ENCODE measurements around the gene PRKCB. TPM values are rescaled to one million over a fixed set of nuclear protein-coding genes. Genes with fewer than 3 reads are reported as not detected.
A peak's percentile ranks its signal among the peaks of the same experiment; 100 is the strongest.

The PRKCB gene
- total RNA-seq, 2 experiments from 2014 or later = 101 to 105 TPM

- H3K4me1 Mint-ChIP-seq (ENCODE audit: low read depth) = peaks cover 61% of the 10 kb centered on the region
- ChIA-PET CTCF (interaction anchor here (0.6 to 5.2 kb wide), 23 partner anchors 9 to 469 kb away, joined by 3 to 126 read pairs (median 4); no protein-coding TSS in a partner anchor), POLR2A (interaction anchor here (0.6 kb wide), 1 partner anchor 22 kb away, joined by 3 read pairs; no protein-coding TSS in a partner anchor)
- ATAC-seq (no peak), DNase-seq (no peak)
- peaks cover 55% of the 10 kb centered on the region for H3K36me3 Mint-ChIP-seq (ENCODE audit: low read depth)
- no peaks in the 10 kb centered on the region for H3K27me3 Mint-ChIP-seq (ENCODE audit: low read depth)
- peak overlapping the region; percentile 66 for H3K4me3 Mint-ChIP-seq
- H3K9me3 Mint-ChIP-seq (ENCODE audit: insufficient read depth) = no peaks in the 10 kb centered on the region
- no peak overlapping the region for H3K27ac Mint-ChIP-seq
These were observed 200.3 kb downstream of the PRKCB start for GRCh38 chr16:24036038-24036543.

GRCh38 chr16:24036614-24037013, 200.8 kb downstream of the PRKCB start:
- Mint-ChIP-seq H3K4me3 (peak overlapping the region; percentile 26), H3K27ac (peak overlapping the region; percentile 22), H3K4me1 (ENCODE audit: low read depth) (peaks cover 56% of the 10 kb centered on the region), H3K9me3 (ENCODE audit: insufficient read depth) (no peaks in the 10 kb centered on the region), H3K36me3 (ENCODE audit: low read depth) (peaks cover 50% of the 10 kb centered on the region), H3K27me3 (ENCODE audit: low read depth) (no peaks in the 10 kb centered on the region)
- ChIA-PET CTCF (interaction anchor here (0.6 to 5.2 kb wide), 20 partner anchors 9 to 468 kb away, joined by 3 to 126 read pairs (median 4); no protein-coding TSS in a partner anchor), POLR2A (no interaction called here)
- ATAC-seq (peak; percentile 41), DNase-seq (peak; percentile 47)

GRCh38 chr16:24037335-24037734, 201.6 kb downstream of the PRKCB start:
- H3K27me3 Mint-ChIP-seq (ENCODE audit: low read depth) = no peaks in the 10 kb centered on the region
- ChIA-PET POLR2A (no interaction called here), CTCF (interaction anchor here (1.0 to 5.2 kb wide), 14 partner anchors 10 to 467 kb away, joined by 3 to 126 read pairs (median 8); no protein-coding TSS in a partner anchor)
- DNase-seq = no peak
- no peak overlapping the region for H3K27ac Mint-ChIP-seq
- no peaks in the 10 kb centered on the region for H3K9me3 Mint-ChIP-seq (ENCODE audit: insufficient read depth)
- no peak for ATAC-seq
- peaks cover 53% of the 10 kb centered on the region for H3K4me1 Mint-ChIP-seq (ENCODE audit: low read depth)
- H3K4me3 Mint-ChIP-seq = no peak overlapping the region
- H3K36me3 Mint-ChIP-seq (ENCODE audit: low read depth) = peaks cover 42% of the 10 kb centered on the region

- CTCF ChIA-PET = interaction anchor here (0.6 to 8.1 kb wide), 26 partner anchors 9 to 472 kb away, joined by 3 to 43 read pairs (median 4); no protein-coding TSS in a partner anchor
- H3K4me1 Mint-ChIP-seq (ENCODE audit: low read depth) = peaks cover 11% of the 10 kb centered on the region
These were observed 206.2 kb downstream of the PRKCB start for GRCh38 chr16:24041834-24042631.

GRCh38 chr16:24044467-24044866, 208.7 kb downstream of the PRKCB start:
- Mint-ChIP-seq H3K27ac (no peak overlapping the region), H3K9me3 (ENCODE audit: insufficient read depth) (no peaks in the 10 kb centered on the region), H3K4me3 (no peak overlapping the region), H3K36me3 (ENCODE audit: low read depth) (peaks cover 15% of the 10 kb centered on the region), H3K4me1 (ENCODE audit: low read depth) (peaks cover 6% of the 10 kb centered on the region), H3K27me3 (ENCODE audit: low read depth) (no peaks in the 10 kb centered on the region)
- no peak for DNase-seq
- ChIA-PET CTCF (interaction anchor here (0.6 to 8.1 kb wide), 5 partner anchors 26 to 461 kb away, joined by 3 to 43 read pairs (median 6); no protein-coding TSS in a partner anchor), POLR2A (no interaction called here)
- ATAC-seq = no peak

More at GRCh38 chr16:24041834-24042631, 206.2 kb downstream of the PRKCB start:
- no peaks in the 10 kb centered on the region for H3K27me3 Mint-ChIP-seq (ENCODE audit: low read depth)
- no peak overlapping the region for H3K4me3 Mint-ChIP-seq
- no peaks in the 10 kb centered on the region for H3K9me3 Mint-ChIP-seq (ENCODE audit: insufficient read depth)
- DNase-seq (peak; percentile 86), ATAC-seq (peak; percentile 87)
- H3K27ac Mint-ChIP-seq = no peak overlapping the region
- peaks cover 20% of the 10 kb centered on the region for H3K36me3 Mint-ChIP-seq (ENCODE audit: low read depth)
- POLR2A ChIA-PET = no interaction called here

GRCh38 chr16:24045641-24046040, 209.9 kb downstream of the PRKCB start:
- Mint-ChIP-seq H3K36me3 (ENCODE audit: low read depth) (peaks cover 17% of the 10 kb centered on the region), H3K4me1 (ENCODE audit: low read depth) (peaks cover 6% of the 10 kb centered on the region), H3K4me3 (no peak overlapping the region), H3K9me3 (ENCODE audit: insufficient read depth) (no peaks in the 10 kb centered on the region), H3K27ac (no peak overlapping the region), H3K27me3 (ENCODE audit: low read depth) (no peaks in the 10 kb centered on the region)
- no peak for ATAC-seq
- ChIA-PET POLR2A (interaction anchor here (1.1 kb wide), 1 partner anchor 88 kb away, joined by 5 read pairs; no protein-coding TSS in a partner anchor), CTCF (interaction anchor here (0.5 to 8.1 kb wide), 4 partner anchors 40 to 460 kb away, joined by 3 to 43 read pairs (median 4); no protein-coding TSS in a partner anchor)
- no peak for DNase-seq

GRCh38 chr16:24046442-24046841, 210.7 kb downstream of the PRKCB start:
- DNase-seq = no peak
- peaks cover 22% of the 10 kb centered on the region for H3K36me3 Mint-ChIP-seq (ENCODE audit: low read depth)
- CTCF ChIA-PET = interaction anchor here (0.5 to 8.1 kb wide), 3 partner anchors 206 to 459 kb away, joined by 3 to 43 read pairs (median 6); no protein-coding TSS in a partner anchor

GRCh38 chr16:24049113-24049512, 213.3 kb downstream of the PRKCB start:
- no peak overlapping the region for H3K27ac Mint-ChIP-seq

More at GRCh38 chr16:24046442-24046841, 210.7 kb downstream of the PRKCB start:
- POLR2A ChIA-PET = interaction anchor here (1.1 kb wide), 1 partner anchor 87 kb away, joined by 5 read pairs; no protein-coding TSS in a partner anchor
- no peak for ATAC-seq
- Mint-ChIP-seq H3K9me3 (ENCODE audit: insufficient read depth) (no peaks in the 10 kb centered on the region), H3K4me1 (ENCODE audit: low read depth) (peaks cover 6% of the 10 kb centered on the region), H3K27ac (no peak overlapping the region), H3K4me3 (no peak overlapping the region), H3K27me3 (ENCODE audit: low read depth) (no peaks in the 10 kb centered on the region)

GRCh38 chr16:24051125-24051524, 215.3 kb downstream of the PRKCB start:
- ChIA-PET POLR2A (no interaction called here), CTCF (interaction anchor here (1.2 kb wide), 1 partner anchor 9 kb away, joined by 6 read pairs; no protein-coding TSS in a partner anchor)
- H3K27me3 Mint-ChIP-seq (ENCODE audit: low read depth) = no peaks in the 10 kb centered on the region
- no peaks in the 10 kb centered on the region for H3K4me1 Mint-ChIP-seq (ENCODE audit: low read depth)
- DNase-seq (no peak), ATAC-seq (no peak)
- H3K9me3 Mint-ChIP-seq (ENCODE audit: insufficient read depth) = no peaks in the 10 kb centered on the region
- H3K27ac Mint-ChIP-seq = no peak overlapping the region
- peaks cover 27% of the 10 kb centered on the region for H3K36me3 Mint-ChIP-seq (ENCODE audit: low read depth)
- no peak overlapping the region for H3K4me3 Mint-ChIP-seq

More at GRCh38 chr16:24049113-24049512, 213.3 kb downstream of the PRKCB start:
- no peak for DNase-seq
- H3K36me3 Mint-ChIP-seq (ENCODE audit: low read depth) = peaks cover 31% of the 10 kb centered on the region
- no peaks in the 10 kb centered on the region for H3K27me3 Mint-ChIP-seq (ENCODE audit: low read depth)
- ChIA-PET CTCF (no interaction called here), POLR2A (no interaction called here)
- H3K9me3 Mint-ChIP-seq (ENCODE audit: insufficient read depth) = no peaks in the 10 kb centered on the region
- no peak for ATAC-seq
- H3K4me3 Mint-ChIP-seq = no peak overlapping the region
- no peaks in the 10 kb centered on the region for H3K4me1 Mint-ChIP-seq (ENCODE audit: low read depth)

GRCh38 chr16:24052329-24053098, 216.7 kb downstream of the PRKCB start:
- Mint-ChIP-seq H3K27ac (no peak overlapping the region), H3K4me1 (ENCODE audit: low read depth) (no peaks in the 10 kb centered on the region), H3K36me3 (ENCODE audit: low read depth) (peaks cover 33% of the 10 kb centered on the region), H3K4me3 (no peak overlapping the region), H3K9me3 (ENCODE audit: insufficient read depth) (no peaks in the 10 kb centered on the region), H3K27me3 (ENCODE audit: low read depth) (no peaks in the 10 kb centered on the region)
- CTCF ChIA-PET = interaction anchor here (0.8 to 1.1 kb wide), 3 partner anchors 9 to 18 kb away, joined by 3 read pairs; no protein-coding TSS in a partner anchor
- no peak for DNase-seq
- no peak for ATAC-seq
- POLR2A ChIA-PET = no interaction called here
